ENCODE measurements around the gene RYR1. TPM values are rescaled to one million over a fixed set of nuclear protein-coding genes. Genes with fewer than 3 reads are reported as not detected.

Gene RYR1
- total RNA-seq, 1 donor from 2014 or later, result 0.32 TPM

- H3K9me3 Mint-ChIP-seq (ENCODE audit: unreplicated experiment), result no peaks in the 10 kb centered on the region
- H3K79me2 ChIP-seq (ENCODE audit: insufficient read depth, low read length), result no peaks in the 10 kb centered on the region
- peaks cover 5% of the 10 kb centered on the region for H3K4me1 Mint-ChIP-seq (ENCODE audit: low read depth, unreplicated experiment)
- TF ChIP-seq EZH2 (IDR thresholded peaks at IDR 0.05; ENCODE audit: insufficient read depth, low read length), result no peak
- TF ChIP-seq, protein P1, sequence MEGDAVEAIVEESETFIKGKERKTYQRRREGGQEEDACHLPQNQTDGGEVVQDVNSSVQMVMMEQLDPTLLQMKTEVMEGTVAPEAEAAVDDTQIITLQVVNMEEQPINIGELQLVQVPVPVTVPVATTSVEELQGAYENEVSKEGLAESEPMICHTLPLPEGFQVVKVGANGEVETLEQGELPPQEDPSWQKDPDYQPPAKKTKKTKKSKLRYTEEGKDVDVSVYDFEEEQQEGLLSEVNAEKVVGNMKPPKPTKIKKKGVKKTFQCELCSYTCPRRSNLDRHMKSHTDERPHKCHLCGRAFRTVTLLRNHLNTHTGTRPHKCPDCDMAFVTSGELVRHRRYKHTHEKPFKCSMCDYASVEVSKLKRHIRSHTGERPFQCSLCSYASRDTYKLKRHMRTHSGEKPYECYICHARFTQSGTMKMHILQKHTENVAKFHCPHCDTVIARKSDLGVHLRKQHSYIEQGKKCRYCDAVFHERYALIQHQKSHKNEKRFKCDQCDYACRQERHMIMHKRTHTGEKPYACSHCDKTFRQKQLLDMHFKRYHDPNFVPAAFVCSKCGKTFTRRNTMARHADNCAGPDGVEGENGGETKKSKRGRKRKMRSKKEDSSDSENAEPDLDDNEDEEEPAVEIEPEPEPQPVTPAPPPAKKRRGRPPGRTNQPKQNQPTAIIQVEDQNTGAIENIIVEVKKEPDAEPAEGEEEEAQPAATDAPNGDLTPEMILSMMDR (IDR thresholded peaks at IDR 0.05; ENCODE audit: insufficient read depth, low read depth, low read length), result no peak
- H3K4me2 ChIP-seq (ENCODE audit: low read length), result no peak overlapping the region
- FAIRE-seq, result no peak
- no peak overlapping the region for H3K27ac ChIP-seq (ENCODE audit: low read depth, low read length)
- H3K36me3 ChIP-seq (ENCODE audit: insufficient read depth, low read length), result no peaks in the 10 kb centered on the region
- no peaks in the 10 kb centered on the region for H3K36me3 Mint-ChIP-seq (ENCODE audit: low read depth, unreplicated experiment)
- no peaks in the 10 kb centered on the region for H4K20me1 ChIP-seq (ENCODE audit: insufficient read depth, low read length)
- peaks cover 4% of the 10 kb centered on the region for H3K27me3 ChIP-seq (ENCODE audit: insufficient read depth, low read length)
- H2AFZ ChIP-seq (ENCODE audit: low read depth, low read length), result no peak overlapping the region
- H3K27ac Mint-ChIP-seq (ENCODE audit: unreplicated experiment), result no peak overlapping the region
- H3K4me1 ChIP-seq (ENCODE audit: insufficient read depth, low read length), result peaks cover 7% of the 10 kb centered on the region
- H3K9ac ChIP-seq (ENCODE audit: low read length), result no peak overlapping the region
- no peak for DNase-seq (ENCODE audit: low read depth)
- H3K4me3 Mint-ChIP-seq (ENCODE audit: unreplicated experiment), result no peak overlapping the region
- H3K4me3 ChIP-seq (ENCODE audit: insufficient read depth, low read depth, low read length), result no peak overlapping the region
- no peaks in the 10 kb centered on the region for H3K27me3 Mint-ChIP-seq (ENCODE audit: low read depth, unreplicated experiment)
- no peaks in the 10 kb centered on the region for H3K9me3 ChIP-seq (ENCODE audit: insufficient read depth, low read depth, low read length)
Measured at GRCh38 chr19:38549061-38549460, 115.6 kb downstream of the RYR1 start.

DNA sequence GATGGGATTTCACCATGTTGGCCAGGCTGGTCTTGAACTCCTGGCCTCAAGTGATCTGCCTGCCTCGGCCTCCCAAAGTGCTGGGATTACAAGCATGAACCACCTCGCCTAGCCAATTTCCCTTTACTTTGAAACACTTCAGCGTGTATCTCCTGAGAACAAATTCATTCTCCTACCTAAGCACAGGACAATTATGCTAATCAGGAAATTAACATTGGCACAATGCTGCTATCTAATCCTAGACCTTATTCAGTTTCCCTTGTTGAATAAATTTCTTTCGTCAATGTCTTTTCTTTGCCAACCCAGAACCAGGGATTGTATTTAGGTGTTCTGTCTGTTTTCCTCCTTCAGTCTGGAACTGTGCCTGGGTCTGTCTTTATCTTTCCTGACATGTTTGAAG, 116.5 kb downstream of the RYR1 start:
- TF ChIP-seq EZH2 (IDR thresholded peaks at IDR 0.05; ENCODE audit: insufficient read depth, low read length), result no peak
- TF ChIP-seq, protein P1 (IDR thresholded peaks at IDR 0.05; ENCODE audit: insufficient read depth, low read depth, low read length), result no peak
- no peak overlapping the region for H3K4me3 ChIP-seq (ENCODE audit: insufficient read depth, low read depth, low read length)
- no peak overlapping the region for H3K4me2 ChIP-seq (ENCODE audit: low read length)
- H3K36me3 ChIP-seq (ENCODE audit: insufficient read depth, low read length), result no peaks in the 10 kb centered on the region
- no peak overlapping the region for H3K27ac ChIP-seq (ENCODE audit: low read depth, low read length)
- H3K79me2 ChIP-seq (ENCODE audit: insufficient read depth, low read length), result no peaks in the 10 kb centered on the region
- peaks cover 2% of the 10 kb centered on the region for H3K4me1 Mint-ChIP-seq (ENCODE audit: low read depth, unreplicated experiment)
- peaks cover 4% of the 10 kb centered on the region for H3K27me3 ChIP-seq (ENCODE audit: insufficient read depth, low read length)
- H2AFZ ChIP-seq (ENCODE audit: low read depth, low read length), result no peak overlapping the region
- no peak overlapping the region for H3K9ac ChIP-seq (ENCODE audit: low read length)
- no peaks in the 10 kb centered on the region for H3K27me3 Mint-ChIP-seq (ENCODE audit: low read depth, unreplicated experiment)
- no peaks in the 10 kb centered on the region for H3K9me3 Mint-ChIP-seq (ENCODE audit: unreplicated experiment)
- no peaks in the 10 kb centered on the region for H3K9me3 ChIP-seq (ENCODE audit: insufficient read depth, low read depth, low read length)
- no peak overlapping the region for H3K4me3 Mint-ChIP-seq (ENCODE audit: unreplicated experiment)
- H4K20me1 ChIP-seq (ENCODE audit: insufficient read depth, low read length), result no peaks in the 10 kb centered on the region
- no peaks in the 10 kb centered on the region for H3K36me3 Mint-ChIP-seq (ENCODE audit: low read depth, unreplicated experiment)
- FAIRE-seq (no peak), DNase-seq (ENCODE audit: low read depth) (no peak)
- no peak overlapping the region for H3K27ac Mint-ChIP-seq (ENCODE audit: unreplicated experiment)
- no peaks in the 10 kb centered on the region for H3K4me1 ChIP-seq (ENCODE audit: insufficient read depth, low read length)

DNA sequence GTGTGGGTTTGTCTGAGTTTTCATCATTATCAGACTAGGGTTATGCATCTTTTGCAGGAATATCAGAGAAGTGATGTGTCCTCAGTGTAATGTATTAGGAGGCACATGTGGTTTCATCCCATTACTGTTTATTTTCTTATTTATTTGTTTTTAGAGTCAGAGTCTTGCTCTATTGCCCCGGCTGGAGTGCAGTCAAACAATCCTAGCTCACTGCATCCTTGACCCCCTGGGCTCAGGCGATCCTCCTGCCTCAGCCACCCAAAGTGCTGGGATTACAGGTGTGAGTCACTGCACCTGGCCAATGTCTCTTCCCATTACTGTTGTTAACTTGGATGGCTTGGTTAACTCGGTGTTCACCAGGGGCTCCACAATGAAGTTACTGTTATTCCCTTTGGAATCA, 116.9 kb downstream of the RYR1 start:
- no peaks in the 10 kb centered on the region for H3K9me3 ChIP-seq (ENCODE audit: insufficient read depth, low read depth, low read length)
- no peak overlapping the region for H3K4me2 ChIP-seq (ENCODE audit: low read length)
- no peaks in the 10 kb centered on the region for H3K27me3 Mint-ChIP-seq (ENCODE audit: low read depth, unreplicated experiment)
- H3K9me3 Mint-ChIP-seq (ENCODE audit: unreplicated experiment), result no peaks in the 10 kb centered on the region
- no peaks in the 10 kb centered on the region for H3K36me3 ChIP-seq (ENCODE audit: insufficient read depth, low read length)
- H3K4me1 Mint-ChIP-seq (ENCODE audit: low read depth, unreplicated experiment), result no peaks in the 10 kb centered on the region
- no peaks in the 10 kb centered on the region for H3K4me1 ChIP-seq (ENCODE audit: insufficient read depth, low read length)
- no peak for DNase-seq (ENCODE audit: low read depth)
- no peak for FAIRE-seq
- H2AFZ ChIP-seq (ENCODE audit: low read depth, low read length), result no peak overlapping the region
- H3K27ac ChIP-seq (ENCODE audit: low read depth, low read length), result no peak overlapping the region
- no peak overlapping the region for H3K4me3 ChIP-seq (ENCODE audit: insufficient read depth, low read depth, low read length)
- no peak overlapping the region for H3K27ac Mint-ChIP-seq (ENCODE audit: unreplicated experiment)
- no peaks in the 10 kb centered on the region for H4K20me1 ChIP-seq (ENCODE audit: insufficient read depth, low read length)
- TF ChIP-seq, protein P1 (IDR thresholded peaks at IDR 0.05; ENCODE audit: insufficient read depth, low read depth, low read length), result no peak
- TF ChIP-seq EZH2 (IDR thresholded peaks at IDR 0.05; ENCODE audit: insufficient read depth, low read length), result no peak
- H3K79me2 ChIP-seq (ENCODE audit: insufficient read depth, low read length), result no peaks in the 10 kb centered on the region
- H3K27me3 ChIP-seq (ENCODE audit: insufficient read depth, low read length), result peaks cover 4% of the 10 kb centered on the region
- H3K9ac ChIP-seq (ENCODE audit: low read length), result no peak overlapping the region
- H3K4me3 Mint-ChIP-seq (ENCODE audit: unreplicated experiment), result no peak overlapping the region
- H3K36me3 Mint-ChIP-seq (ENCODE audit: low read depth, unreplicated experiment), result no peaks in the 10 kb centered on the region

All from astrocyte (in vitro differentiated cells and primary cell).